Progenitor cell of endocrine pancreas (in vitro differentiated cells): ENCODE measurements around the gene AK1. TPM values are rescaled to one million over a fixed set of nuclear protein-coding genes. Genes with fewer than 3 reads are reported as not detected.
A peak's percentile ranks its signal among the peaks of the same experiment; 100 is the strongest.

Experiments
- DNase-seq: peaks from one replicate; pipeline ENCODE4 v3.0.0; 2021; ENCODE audit warnings: low spot score; ENCODE audit not compliant: unreplicated experiment
- H3K27ac Mint-ChIP-seq: 2 replicates; pipeline ENCODE4 v1.8.0; 2021; ENCODE audit warnings: mild to moderate bottlenecking, moderate library complexity, mixed read lengths
- H3K27me3 Mint-ChIP-seq: 2 replicates; pipeline ENCODE4 v1.8.0; 2021; ENCODE audit warnings: mixed read lengths
- H3K36me3 Mint-ChIP-seq: 2 replicates; pipeline ENCODE4 v1.8.0; 2022; ENCODE audit warnings: mixed read lengths; ENCODE audit not compliant: insufficient read depth
- H3K4me1 Mint-ChIP-seq: 2 replicates; pipeline ENCODE4 v1.8.0; 2021; ENCODE audit warnings: low read depth, mixed read lengths
- H3K4me3 Mint-ChIP-seq: 2 replicates; pipeline ENCODE4 v1.8.0; 2021; ENCODE audit warnings: low read depth, mild to moderate bottlenecking, moderate library complexity, mixed read lengths
- H3K9me3 Mint-ChIP-seq: 2 replicates; pipeline ENCODE4 v1.8.0; 2021; ENCODE audit warnings: low read depth, mixed read lengths
- total RNA-seq: library from RNA; stranded (reverse); gene quantifications from 2 replicates; pipeline ENCODE4 v1.2.1, GENCODE V29; 2021
- TF ChIP-seq, protein P1 (sequence below): fragments of 200-600 bp; sonication (generic); IDR thresholded peaks from one replicate; pipeline ENCODE4 v1.5.0; 2021; ENCODE audit warnings: antibody characterized with exemption, mild to moderate bottlenecking; ENCODE audit not compliant: unreplicated experiment

The AK1 gene
- total RNA-seq, 1 donor from 2014 or later: 46.2 TPM

DNA sequence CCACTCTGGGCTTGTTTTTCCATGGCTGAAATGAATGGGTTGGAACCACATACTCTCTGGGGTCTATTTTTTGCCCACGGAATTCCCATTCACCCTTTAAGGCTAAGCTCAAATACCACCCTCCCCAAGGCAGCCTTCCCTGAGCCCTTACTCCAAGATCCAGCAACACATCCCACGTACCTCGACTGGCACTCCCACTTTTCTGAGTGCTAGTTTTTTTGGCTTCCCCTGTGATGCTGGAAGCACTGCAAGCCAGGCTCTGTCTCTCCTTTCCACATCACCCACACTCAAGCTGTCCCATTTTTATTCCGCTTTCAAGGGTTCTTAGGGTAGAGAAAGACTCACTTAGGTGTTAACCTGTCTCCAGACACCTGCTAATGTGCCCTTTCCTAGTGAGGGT is 15.9 kb upstream of the AK1 start:
- Mint-ChIP-seq H3K36me3 (peaks cover 44% of the 10 kb centered on the region), H3K4me1 (peaks cover 9% of the 10 kb centered on the region), H3K9me3 (peaks cover 4% of the 10 kb centered on the region), H3K4me3 (no peak overlapping the region), H3K27me3 (no peaks in the 10 kb centered on the region), H3K27ac (no peak overlapping the region)
- TF ChIP-seq, protein P1, sequence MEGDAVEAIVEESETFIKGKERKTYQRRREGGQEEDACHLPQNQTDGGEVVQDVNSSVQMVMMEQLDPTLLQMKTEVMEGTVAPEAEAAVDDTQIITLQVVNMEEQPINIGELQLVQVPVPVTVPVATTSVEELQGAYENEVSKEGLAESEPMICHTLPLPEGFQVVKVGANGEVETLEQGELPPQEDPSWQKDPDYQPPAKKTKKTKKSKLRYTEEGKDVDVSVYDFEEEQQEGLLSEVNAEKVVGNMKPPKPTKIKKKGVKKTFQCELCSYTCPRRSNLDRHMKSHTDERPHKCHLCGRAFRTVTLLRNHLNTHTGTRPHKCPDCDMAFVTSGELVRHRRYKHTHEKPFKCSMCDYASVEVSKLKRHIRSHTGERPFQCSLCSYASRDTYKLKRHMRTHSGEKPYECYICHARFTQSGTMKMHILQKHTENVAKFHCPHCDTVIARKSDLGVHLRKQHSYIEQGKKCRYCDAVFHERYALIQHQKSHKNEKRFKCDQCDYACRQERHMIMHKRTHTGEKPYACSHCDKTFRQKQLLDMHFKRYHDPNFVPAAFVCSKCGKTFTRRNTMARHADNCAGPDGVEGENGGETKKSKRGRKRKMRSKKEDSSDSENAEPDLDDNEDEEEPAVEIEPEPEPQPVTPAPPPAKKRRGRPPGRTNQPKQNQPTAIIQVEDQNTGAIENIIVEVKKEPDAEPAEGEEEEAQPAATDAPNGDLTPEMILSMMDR: no peak
- no peak for DNase-seq

DNA sequence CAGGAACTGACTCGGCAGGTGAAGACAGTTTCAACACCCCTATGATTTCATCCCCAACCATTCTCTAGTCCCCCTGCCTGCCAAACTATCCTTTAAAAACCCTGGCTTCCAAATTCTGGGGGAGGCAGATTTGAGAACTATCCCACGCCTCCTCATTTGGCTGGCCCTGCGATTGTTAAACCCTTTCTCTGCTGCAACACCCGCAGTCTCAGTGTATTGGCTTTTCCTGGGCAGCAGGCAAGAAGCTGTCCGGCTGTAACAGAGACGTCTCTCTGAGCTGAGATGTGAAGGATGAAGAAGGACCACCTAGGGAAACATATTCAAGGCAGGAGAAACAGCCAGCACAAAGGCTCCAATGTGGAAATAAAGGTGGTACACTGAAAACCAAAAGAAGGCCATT is 15.4 kb upstream of the AK1 start:
- no peak for DNase-seq
- H3K4me3 Mint-ChIP-seq: no peak overlapping the region
- H3K4me1 Mint-ChIP-seq: peaks cover 8% of the 10 kb centered on the region
- no peaks in the 10 kb centered on the region for H3K27me3 Mint-ChIP-seq
- no peak overlapping the region for H3K27ac Mint-ChIP-seq
- peaks cover 45% of the 10 kb centered on the region for H3K36me3 Mint-ChIP-seq
- TF ChIP-seq, protein P1: no peak
- peaks cover 4% of the 10 kb centered on the region for H3K9me3 Mint-ChIP-seq

DNA sequence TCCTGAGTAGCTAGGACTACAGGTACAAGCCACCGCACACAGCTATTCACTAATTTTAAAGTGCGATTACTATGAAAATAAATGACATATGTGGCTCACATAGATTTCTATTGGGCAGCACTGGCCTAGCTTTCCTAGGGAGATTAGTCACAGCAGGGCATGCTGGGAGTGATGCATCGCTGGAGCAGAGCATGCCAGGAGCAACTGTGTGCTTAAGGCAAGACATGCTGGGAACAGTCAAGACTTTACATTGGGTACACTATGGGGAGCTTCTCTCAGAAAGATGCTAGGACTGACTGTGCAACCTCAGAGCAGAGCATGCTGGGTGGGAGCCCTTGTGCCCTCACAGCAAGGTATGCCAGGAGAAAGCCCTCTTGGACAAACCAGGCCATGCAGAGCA is 12.6 kb upstream of the AK1 start:
- Mint-ChIP-seq H3K9me3 (peaks cover 4% of the 10 kb centered on the region), H3K4me3 (no peak overlapping the region), H3K27me3 (no peaks in the 10 kb centered on the region), H3K4me1 (no peaks in the 10 kb centered on the region), H3K27ac (no peak overlapping the region), H3K36me3 (peaks cover 39% of the 10 kb centered on the region)
- DNase-seq: no peak
- TF ChIP-seq, protein P1: no peak

DNA sequence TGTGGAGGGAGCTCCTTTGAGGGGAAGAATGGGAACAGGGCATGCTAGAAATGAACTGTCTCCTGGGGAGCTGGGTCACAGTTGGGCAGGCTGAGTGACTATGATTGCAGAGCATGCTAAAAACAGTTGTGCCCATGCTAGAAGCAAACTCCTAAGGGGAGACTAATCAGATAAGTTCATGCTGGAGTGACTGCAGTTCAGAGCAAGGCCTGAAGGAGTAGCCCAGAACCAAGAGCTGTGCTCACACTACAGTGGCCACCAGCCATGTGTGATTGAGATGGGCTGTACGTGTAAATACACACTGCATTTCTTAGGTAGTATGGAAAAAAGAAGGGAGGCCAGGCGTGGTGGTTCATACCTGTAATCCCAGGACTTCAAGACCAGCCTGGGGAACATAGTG is 10.3 kb upstream of the AK1 start:
- no peak overlapping the region for H3K27ac Mint-ChIP-seq
- TF ChIP-seq, protein P1: peak; percentile 22
- peaks cover 18% of the 10 kb centered on the region for H3K36me3 Mint-ChIP-seq
- no peak for DNase-seq
- H3K4me3 Mint-ChIP-seq: no peak overlapping the region
- H3K27me3 Mint-ChIP-seq: no peaks in the 10 kb centered on the region
- H3K9me3 Mint-ChIP-seq: no peaks in the 10 kb centered on the region
- peaks cover 1% of the 10 kb centered on the region for H3K4me1 Mint-ChIP-seq

DNA sequence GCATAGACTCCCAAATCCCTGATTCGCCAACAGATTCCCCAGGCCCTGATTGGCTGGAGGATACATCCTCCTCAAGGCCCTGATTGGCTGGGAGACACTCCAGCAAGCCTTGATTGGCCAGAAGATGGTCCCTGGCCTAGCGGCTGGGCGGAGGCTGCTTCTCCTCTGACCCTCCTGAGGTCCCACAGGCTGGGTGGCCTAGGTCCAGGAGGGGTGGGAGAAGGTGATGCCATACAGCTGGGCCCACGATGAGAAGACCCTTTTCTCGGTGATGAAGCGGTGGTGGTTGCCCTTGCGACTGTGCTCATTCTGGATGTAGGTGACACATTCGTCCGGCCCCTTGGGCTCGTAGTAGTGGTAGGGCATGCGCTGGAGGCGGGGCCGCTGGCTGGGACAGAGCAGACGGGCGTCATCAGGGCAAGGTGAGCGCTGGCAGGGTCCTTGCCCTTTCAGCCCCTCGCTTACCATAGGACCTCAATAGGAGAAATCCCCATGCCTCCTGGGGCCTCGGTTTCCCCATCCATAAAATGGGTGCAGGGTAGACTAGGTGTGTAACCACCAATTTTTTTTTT is 9.0 kb upstream of the AK1 start:
- Mint-ChIP-seq H3K4me1 (peaks cover 1% of the 10 kb centered on the region), H3K4me3 (no peak overlapping the region), H3K27me3 (no peaks in the 10 kb centered on the region), H3K27ac (no peak overlapping the region), H3K36me3 (peaks cover 10% of the 10 kb centered on the region), H3K9me3 (no peaks in the 10 kb centered on the region)
- TF ChIP-seq, protein P1: no peak
- no peak for DNase-seq
